Progenitor cell of endocrine pancreas (in vitro differentiated cells): Measurements from ENCODE around the gene PSG7. TPM values are rescaled to one million over a fixed set of nuclear protein-coding genes. Genes with fewer than 3 reads are reported as not detected.
"Not testable (repeated sequence)": the region's sequence is repeated elsewhere in the genome, so short reads cannot be mapped to it uniquely, and the experiment has no call there.

Experiments
- DNase-seq: peaks from one replicate; pipeline ENCODE4 v3.0.0; 2021; ENCODE audit warnings: low spot score; ENCODE audit not compliant: unreplicated experiment
- H3K27ac Mint-ChIP-seq: 2 replicates; pipeline ENCODE4 v1.8.0; 2021; ENCODE audit warnings: mild to moderate bottlenecking, moderate library complexity, mixed read lengths
- H3K27me3 Mint-ChIP-seq: 2 replicates; pipeline ENCODE4 v1.8.0; 2021; ENCODE audit warnings: mixed read lengths
- H3K36me3 Mint-ChIP-seq: 2 replicates; pipeline ENCODE4 v1.8.0; 2022; ENCODE audit warnings: mixed read lengths; ENCODE audit not compliant: insufficient read depth
- H3K4me1 Mint-ChIP-seq: 2 replicates; pipeline ENCODE4 v1.8.0; 2021; ENCODE audit warnings: low read depth, mixed read lengths
- H3K4me3 Mint-ChIP-seq: 2 replicates; pipeline ENCODE4 v1.8.0; 2021; ENCODE audit warnings: low read depth, mild to moderate bottlenecking, moderate library complexity, mixed read lengths
- H3K9me3 Mint-ChIP-seq: 2 replicates; pipeline ENCODE4 v1.8.0; 2021; ENCODE audit warnings: low read depth, mixed read lengths
- CTCF ChIP-seq: fragments of 200-600 bp; sonication (generic); IDR thresholded peaks from one replicate; pipeline ENCODE4 v1.5.0; 2021; ENCODE audit warnings: antibody characterized with exemption, mild to moderate bottlenecking; ENCODE audit not compliant: unreplicated experiment
- total RNA-seq: library from RNA; stranded (reverse); gene quantifications from 2 replicates; pipeline ENCODE4 v1.2.1, GENCODE V29; 2021

Gene PSG7
- total RNA-seq, 1 donor from 2014 or later = not detected

- H3K9me3 Mint-ChIP-seq = peaks cover 52% of the 10 kb centered on the region
These were observed 38.4 kb downstream of the PSG7 start for GRCh38 chr19:42898656-42899055.

GRCh38 chr19:42897729-42898128 lies 39.3 kb downstream of the PSG7 start:
- not testable (repeated sequence) for H3K4me1 Mint-ChIP-seq, H3K36me3 Mint-ChIP-seq, DNase-seq, H3K4me3 Mint-ChIP-seq, H3K27ac Mint-ChIP-seq, H3K27me3 Mint-ChIP-seq
- peaks cover 51% of the 10 kb centered on the region for H3K9me3 Mint-ChIP-seq

More at GRCh38 chr19:42898656-42899055, 38.4 kb downstream of the PSG7 start:
- not testable (repeated sequence) for H3K4me3 Mint-ChIP-seq, H3K27ac Mint-ChIP-seq, H3K4me1 Mint-ChIP-seq, H3K36me3 Mint-ChIP-seq, DNase-seq, H3K27me3 Mint-ChIP-seq

GRCh38 chr19:42890446-42890845 lies 46.6 kb downstream of the PSG7 start:
- H3K27me3 Mint-ChIP-seq, H3K4me1 Mint-ChIP-seq, H3K36me3 Mint-ChIP-seq: not testable (repeated sequence)

GRCh38 chr19:42887876-42888445 lies 49.0 kb downstream of the PSG7 start:
- not testable (repeated sequence) for H3K4me3 Mint-ChIP-seq, H3K36me3 Mint-ChIP-seq, H3K4me1 Mint-ChIP-seq, H3K27ac Mint-ChIP-seq, DNase-seq, H3K27me3 Mint-ChIP-seq
- H3K9me3 Mint-ChIP-seq = peaks cover 53% of the 10 kb centered on the region

More at GRCh38 chr19:42890446-42890845, 46.6 kb downstream of the PSG7 start:
- peaks cover 41% of the 10 kb centered on the region for H3K9me3 Mint-ChIP-seq
- DNase-seq, H3K27ac Mint-ChIP-seq, H3K4me3 Mint-ChIP-seq: not testable (repeated sequence)

GRCh38 chr19:42882730-42883129 lies 54.3 kb downstream of the PSG7 start:
- H3K4me3 Mint-ChIP-seq, H3K36me3 Mint-ChIP-seq, H3K27me3 Mint-ChIP-seq, DNase-seq, H3K27ac Mint-ChIP-seq, H3K4me1 Mint-ChIP-seq: not testable (repeated sequence)
- peaks cover 74% of the 10 kb centered on the region for H3K9me3 Mint-ChIP-seq

GRCh38 chr19:42882010-42882409 lies 55.0 kb downstream of the PSG7 start:
- not testable (repeated sequence) for H3K4me3 Mint-ChIP-seq, H3K36me3 Mint-ChIP-seq, H3K27ac Mint-ChIP-seq, H3K4me1 Mint-ChIP-seq, DNase-seq, H3K27me3 Mint-ChIP-seq
- H3K9me3 Mint-ChIP-seq = peaks cover 74% of the 10 kb centered on the region

- H3K9me3 Mint-ChIP-seq = peaks cover 70% of the 10 kb centered on the region
- H3K4me3 Mint-ChIP-seq, H3K27me3 Mint-ChIP-seq, DNase-seq, H3K4me1 Mint-ChIP-seq, H3K27ac Mint-ChIP-seq, H3K36me3 Mint-ChIP-seq: not testable (repeated sequence)
These were observed 55.7 kb downstream of the PSG7 start for GRCh38 chr19:42881279-42881678.

GRCh38 chr19:42880621-42881020 lies 56.4 kb downstream of the PSG7 start:
- not testable (repeated sequence) for H3K27ac Mint-ChIP-seq, H3K27me3 Mint-ChIP-seq, H3K4me1 Mint-ChIP-seq, H3K4me3 Mint-ChIP-seq, DNase-seq, H3K36me3 Mint-ChIP-seq
- peaks cover 68% of the 10 kb centered on the region for H3K9me3 Mint-ChIP-seq

- DNase-seq = no peak
These were observed 57.4 kb downstream of the PSG7 start, which contains the start of gene PSG1 for GRCh38 chr19:42879613-42880012. Gene PSG1 (minus strand): TSS chr19:42879713. CDS start chr19:42879581, 132 bp downstream.

GRCh38 chr19:42876596-42876995 lies 60.4 kb downstream of the PSG7 start:
- not testable (repeated sequence) for H3K27me3 Mint-ChIP-seq, H3K36me3 Mint-ChIP-seq, H3K4me1 Mint-ChIP-seq, DNase-seq, H3K4me3 Mint-ChIP-seq, H3K27ac Mint-ChIP-seq
- H3K9me3 Mint-ChIP-seq = peaks cover 55% of the 10 kb centered on the region

More at GRCh38 chr19:42879613-42880012, 57.4 kb downstream of the PSG7 start, which contains the start of gene PSG1:
- TF ChIP-seq CTCF = no peak
- Mint-ChIP-seq H3K27ac (no peak within 1 kb of the TSS), H3K4me3 (no peak within 1 kb of the TSS), H3K36me3 (peaks cover 5% of the 10 kb centered on the region), H3K4me1 (no peaks in the 10 kb centered on the region), H3K9me3 (peaks cover 63% of the 10 kb centered on the region), H3K27me3 (no peaks in the 10 kb centered on the region)

GRCh38 chr19:42875881-42876280 lies 61.1 kb downstream of the PSG7 start:
- H3K36me3 Mint-ChIP-seq, H3K27me3 Mint-ChIP-seq, DNase-seq, H3K4me1 Mint-ChIP-seq, H3K27ac Mint-ChIP-seq, H3K4me3 Mint-ChIP-seq: not testable (repeated sequence)
- peaks cover 53% of the 10 kb centered on the region for H3K9me3 Mint-ChIP-seq

GRCh38 chr19:42874901-42875813 lies 61.9 kb downstream of the PSG7 start:
- peaks cover 53% of the 10 kb centered on the region for H3K9me3 Mint-ChIP-seq
- DNase-seq, H3K27me3 Mint-ChIP-seq, H3K27ac Mint-ChIP-seq, H3K4me1 Mint-ChIP-seq, H3K4me3 Mint-ChIP-seq, H3K36me3 Mint-ChIP-seq: not testable (repeated sequence)
